Cardiac fibroblast (primary cell): Measurements from ENCODE around the gene UBQLN4.
A peak's percentile ranks its signal among the peaks of the same experiment; 100 is the strongest.

Experiments used
- DNase-seq, 2 donors: peaks; one replicate each; pipeline versions ENCODE4 v3.0.0 to v3.0.0-alpha.2; 2010; ENCODE audit warnings: low read depth in 2 of 2
- H3K4me3 ChIP-seq, 2 donors: replicated peaks in 1 of 2; 1 replicate in 1 of 2; 2 replicates in 1 of 2; pipeline ENCODE4 v1.5.1; 2011; ENCODE audit warnings: low read depth in 2 of 2, low read length in 2 of 2, mild to moderate bottlenecking in 2 of 2, moderate library complexity in 1 of 2
- TF ChIP-seq, protein P1 (sequence below): IDR thresholded peaks from one replicate; pipeline ENCODE4 v1.5.1; 2011; ENCODE audit warnings: low read depth, mild to moderate bottlenecking, low read length, inconsistent platforms

Gene UBQLN4

DNA sequence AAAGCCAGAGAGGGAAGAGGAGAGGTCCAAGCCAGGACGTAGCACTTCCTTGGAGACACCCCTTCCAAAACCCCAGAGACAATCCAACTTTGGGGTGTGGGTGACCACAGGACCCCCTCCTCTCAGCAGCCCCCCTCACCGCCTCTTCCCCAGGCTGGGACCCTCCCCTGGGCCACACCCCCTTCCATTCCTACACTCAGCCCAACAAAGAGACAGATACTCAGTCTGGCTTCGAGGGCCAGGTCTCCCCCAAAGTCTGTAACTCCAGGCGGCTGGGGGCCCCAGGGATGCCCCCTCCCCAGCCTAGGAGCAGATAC lies 27.2 kb upstream of the UBQLN4 start:
- TF ChIP-seq, protein P1, sequence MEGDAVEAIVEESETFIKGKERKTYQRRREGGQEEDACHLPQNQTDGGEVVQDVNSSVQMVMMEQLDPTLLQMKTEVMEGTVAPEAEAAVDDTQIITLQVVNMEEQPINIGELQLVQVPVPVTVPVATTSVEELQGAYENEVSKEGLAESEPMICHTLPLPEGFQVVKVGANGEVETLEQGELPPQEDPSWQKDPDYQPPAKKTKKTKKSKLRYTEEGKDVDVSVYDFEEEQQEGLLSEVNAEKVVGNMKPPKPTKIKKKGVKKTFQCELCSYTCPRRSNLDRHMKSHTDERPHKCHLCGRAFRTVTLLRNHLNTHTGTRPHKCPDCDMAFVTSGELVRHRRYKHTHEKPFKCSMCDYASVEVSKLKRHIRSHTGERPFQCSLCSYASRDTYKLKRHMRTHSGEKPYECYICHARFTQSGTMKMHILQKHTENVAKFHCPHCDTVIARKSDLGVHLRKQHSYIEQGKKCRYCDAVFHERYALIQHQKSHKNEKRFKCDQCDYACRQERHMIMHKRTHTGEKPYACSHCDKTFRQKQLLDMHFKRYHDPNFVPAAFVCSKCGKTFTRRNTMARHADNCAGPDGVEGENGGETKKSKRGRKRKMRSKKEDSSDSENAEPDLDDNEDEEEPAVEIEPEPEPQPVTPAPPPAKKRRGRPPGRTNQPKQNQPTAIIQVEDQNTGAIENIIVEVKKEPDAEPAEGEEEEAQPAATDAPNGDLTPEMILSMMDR, result no peak
- H3K4me3 ChIP-seq, result peak overlapping the region; percentile 73 to 79
- DNase-seq, result no peak

DNA sequence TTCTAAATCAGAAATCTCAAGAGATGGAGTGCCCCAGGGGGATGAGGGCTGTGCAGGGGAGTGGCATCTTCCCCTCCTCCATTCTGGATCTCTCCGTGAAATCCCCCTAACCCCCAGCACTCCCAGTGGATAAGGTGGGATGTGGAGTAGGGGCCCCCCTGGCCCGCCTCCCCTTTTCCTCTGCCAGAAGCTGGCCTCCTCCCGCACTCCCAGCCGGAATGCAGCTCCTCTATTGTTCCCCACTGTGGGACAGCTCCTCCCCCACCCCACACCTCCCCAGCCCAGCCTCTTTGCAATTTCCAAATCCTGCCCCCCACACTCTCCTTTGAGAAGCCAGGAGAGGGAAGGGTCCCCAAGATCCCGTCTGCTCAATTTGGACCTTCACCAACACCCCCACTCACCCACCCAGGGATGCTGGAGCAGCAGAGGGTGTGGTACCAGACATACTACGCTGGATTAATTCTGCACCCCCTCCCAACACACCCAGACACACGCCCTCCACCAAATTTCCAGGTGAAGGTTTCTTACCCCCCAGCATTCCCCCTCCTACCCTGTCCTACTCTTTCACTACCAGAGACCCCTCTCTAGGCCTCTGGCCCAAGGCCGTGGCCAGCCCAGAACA lies 26.8 kb upstream of the UBQLN4 start:
- TF ChIP-seq, protein P1, result no peak
- DNase-seq, result no peak
- H3K4me3 ChIP-seq, result peak overlapping the region; percentile 73 to 79

DNA sequence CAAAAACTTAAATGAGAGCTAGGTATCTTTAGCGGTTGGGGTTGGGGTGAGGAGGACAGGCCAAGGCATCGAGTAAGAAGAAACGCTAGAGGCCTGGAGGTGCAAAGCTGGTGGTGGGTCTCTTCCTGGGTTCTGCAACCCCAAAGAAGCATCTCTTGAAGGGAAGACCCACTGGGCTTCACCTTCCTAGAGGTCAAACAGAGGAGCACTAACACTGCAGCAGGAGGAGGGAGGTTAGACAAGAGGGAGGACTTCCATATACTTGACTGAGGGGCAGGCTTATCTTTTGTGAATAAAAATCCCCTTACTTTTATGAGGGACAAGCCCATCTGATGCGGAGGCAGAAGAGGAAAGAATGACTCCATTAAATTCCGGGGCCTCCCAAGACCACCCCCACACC lies 26.2 kb upstream of the UBQLN4 start:
- no peak overlapping the region for H3K4me3 ChIP-seq
- no peak for DNase-seq
- TF ChIP-seq, protein P1, result no peak

DNA sequence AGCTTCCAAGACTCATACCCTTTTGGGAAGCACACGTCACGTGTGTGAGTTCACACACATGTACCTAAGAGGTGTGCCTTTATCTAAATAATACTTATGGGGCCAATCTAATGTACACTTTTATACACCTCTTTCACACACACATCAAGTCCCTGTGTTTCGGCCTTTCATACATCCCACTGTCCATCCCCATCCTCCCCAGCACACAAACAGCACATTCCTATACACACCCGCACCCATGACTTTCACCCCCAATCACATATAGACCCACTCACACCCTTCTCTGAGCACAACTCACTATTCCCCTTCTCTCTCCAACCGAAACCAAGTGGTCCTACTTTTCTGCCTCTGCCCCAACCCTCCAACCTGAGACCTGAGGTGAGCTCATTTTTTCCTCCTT lies 25.1 kb upstream of the UBQLN4 start:
- TF ChIP-seq, protein P1, result no peak
- no peak overlapping the region for H3K4me3 ChIP-seq
- no peak for DNase-seq

DNA sequence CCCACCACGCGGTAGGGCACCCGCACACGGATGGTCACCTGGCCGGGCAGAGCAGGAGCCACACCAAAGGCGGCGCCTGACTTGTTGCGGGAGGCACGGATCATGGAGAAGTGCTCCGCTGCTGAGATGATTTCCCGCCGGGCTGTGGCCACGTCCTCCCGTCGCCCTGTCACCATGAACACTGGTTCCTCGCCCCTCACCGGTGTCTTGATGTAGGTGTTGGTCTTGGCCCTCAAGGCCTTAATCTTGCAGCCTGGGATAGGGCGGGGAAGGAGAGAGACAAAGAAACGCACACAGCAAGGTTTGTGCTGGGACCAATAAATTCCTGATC lies 23.8 kb upstream of the UBQLN4 start:
- H3K4me3 ChIP-seq, result no peak overlapping the region
- no peak for DNase-seq
- TF ChIP-seq, protein P1, result no peak

DNA sequence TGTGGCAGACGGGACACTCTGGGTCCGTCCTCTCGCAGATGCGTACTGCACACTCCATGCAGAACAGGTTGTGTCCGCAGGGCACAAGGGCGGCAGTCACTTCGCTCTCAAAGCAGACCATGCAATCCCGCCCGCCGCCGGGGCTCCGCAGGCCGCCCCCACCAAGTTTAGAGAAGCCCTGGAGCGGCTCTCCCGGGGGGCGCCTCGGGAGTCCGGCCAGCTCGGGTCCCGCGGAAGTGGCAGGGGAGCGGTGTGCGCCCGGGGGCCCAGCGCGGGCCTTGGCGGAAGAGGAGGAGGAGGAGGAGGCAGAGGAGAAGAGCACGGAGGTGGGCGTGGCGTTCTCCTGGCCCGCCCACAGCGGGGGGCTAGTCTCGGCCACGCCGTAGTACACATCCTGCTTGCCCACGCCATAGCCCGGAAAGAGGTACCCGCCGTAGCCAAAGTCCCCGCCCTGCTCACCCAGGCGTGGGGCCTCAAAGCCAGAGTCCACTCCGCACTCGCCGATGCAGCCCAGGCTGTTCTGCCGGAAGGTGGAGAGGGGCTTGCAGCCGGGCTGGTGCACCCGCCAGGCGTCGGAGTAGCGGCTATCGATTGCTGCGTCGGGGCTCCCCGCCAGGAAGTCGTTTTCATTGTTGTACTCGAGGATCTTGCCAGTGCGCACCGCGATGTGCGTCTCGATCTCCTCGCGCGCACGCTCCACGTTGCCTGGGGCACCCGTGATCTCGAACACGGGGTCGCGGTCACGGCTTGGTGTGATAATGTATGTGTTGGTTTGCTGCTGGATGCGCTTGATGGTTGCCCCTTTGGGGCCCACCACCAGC lies 23.2 kb upstream of the UBQLN4 start:
- H3K4me3 ChIP-seq, result peak overlapping the region in 1 of 2 donors; percentile 14
- no peak for DNase-seq
- TF ChIP-seq, protein P1, result no peak
